Mesenchymal stem cell (in vitro differentiated cells and primary cell): ENCODE results near the gene CYSRT1.

Experiments used
- DNase-seq: peaks from one replicate; pipeline ENCODE4 v3.0.0-alpha.2; 2013
- H2AFZ ChIP-seq: one replicate; pipeline ENCODE4 v1.6.1; 2013; ENCODE audit warnings: low read depth, mild to moderate bottlenecking, control low read depth, inconsistent platforms, low read length, moderate library complexity
- H2AK5ac ChIP-seq: 2 replicates; pipeline ENCODE4 v1.6.1; 2013; ENCODE audit warnings: low read length, moderate library complexity, mild to moderate bottlenecking, inconsistent platforms; ENCODE audit not compliant: severe bottlenecking
- H2BK120ac ChIP-seq: one replicate; pipeline ENCODE4 v1.6.1; 2013; ENCODE audit warnings: low read depth, mild to moderate bottlenecking, inconsistent platforms, low read length, moderate library complexity
- H2BK12ac ChIP-seq, 2 experiments: one replicate each; pipeline ENCODE4 v1.6.1; 2013; ENCODE audit warnings: inconsistent platforms in 2 of 2, low read length in 2 of 2, mild to moderate bottlenecking in 2 of 2, moderate library complexity in 2 of 2, control low read depth in 1 of 2
- H2BK15ac ChIP-seq: one replicate; pipeline ENCODE4 v1.6.1; 2013; ENCODE audit warnings: mild to moderate bottlenecking, low read depth, inconsistent platforms; ENCODE audit not compliant: poor library complexity, severe bottlenecking
- H2BK5ac ChIP-seq: 2 replicates; pipeline ENCODE4 v1.6.1; 2013; ENCODE audit warnings: low read depth, mild to moderate bottlenecking, low read length, control low read depth, inconsistent platforms; ENCODE audit not compliant: poor library complexity, severe bottlenecking
- H3K14ac ChIP-seq, 2 experiments: one replicate each; pipeline ENCODE4 v1.6.1; 2013; ENCODE audit warnings: inconsistent platforms in 2 of 2, low read length in 2 of 2, control low read depth in 1 of 2, mild to moderate bottlenecking in 1 of 2, moderate library complexity in 1 of 2
- H3K18ac ChIP-seq, 2 experiments: one replicate each; pipeline ENCODE4 v1.6.1; 2013; ENCODE audit warnings: inconsistent platforms in 2 of 2, low read length in 2 of 2, control low read depth in 1 of 2, low read depth in 1 of 2, mild to moderate bottlenecking in 1 of 2
- H3K23ac ChIP-seq, 2 experiments: one replicate each; pipeline ENCODE4 v1.6.1; 2013; ENCODE audit warnings: inconsistent platforms in 2 of 2, low read length in 2 of 2, mild to moderate bottlenecking in 2 of 2, moderate library complexity in 2 of 2, control low read depth in 1 of 2
- H3K27ac ChIP-seq: 2 replicates; pipeline ENCODE4 v1.5.1; 2013; ENCODE audit warnings: mild to moderate bottlenecking, moderate library complexity, low read length, control low read depth, inconsistent platforms; ENCODE audit not compliant: poor library complexity, severe bottlenecking
- H3K27me3 ChIP-seq, 2 experiments: 2 replicates each; pipeline versions ENCODE4 v1.6.1 to v1.7.0; 2013; ENCODE audit warnings: low read length in 2 of 2, mild to moderate bottlenecking in 2 of 2, moderate library complexity in 2 of 2, control low read depth in 1 of 2, inconsistent platforms in 1 of 2; ENCODE audit not compliant: control insufficient read depth in 1 of 2, insufficient read depth in 1 of 2
- H3K36me3 ChIP-seq, 2 experiments: 2 replicates each; pipeline versions ENCODE4 v1.6.1 to v1.7.0; 2013; ENCODE audit warnings: low read length in 2 of 2, control low read depth in 1 of 2, inconsistent platforms in 1 of 2, low read depth in 1 of 2, mild to moderate bottlenecking in 1 of 2; ENCODE audit not compliant: insufficient read depth in 2 of 2, control insufficient read depth in 1 of 2
- H3K4ac ChIP-seq, 2 experiments: one replicate each; pipeline ENCODE4 v1.6.1; 2013; ENCODE audit warnings: inconsistent platforms in 2 of 2, low read length in 2 of 2, mild to moderate bottlenecking in 2 of 2, moderate library complexity in 2 of 2, control low read depth in 1 of 2, low read depth in 1 of 2
- H3K4me1 ChIP-seq: 2 replicates; pipeline ENCODE4 v1.6.1; 2013; ENCODE audit warnings: low read depth, low read length, control low read depth; ENCODE audit not compliant: control insufficient read depth, insufficient read depth
- H3K4me2 ChIP-seq: 2 replicates; pipeline ENCODE4 v1.6.1; 2013; ENCODE audit warnings: low read length, mild to moderate bottlenecking, inconsistent platforms; ENCODE audit not compliant: poor library complexity, severe bottlenecking
- H3K4me3 ChIP-seq, 2 experiments: 2 replicates each; pipeline versions ENCODE4 v1.5.1 to v1.7.0; 2013; ENCODE audit warnings: low read length in 2 of 2, mild to moderate bottlenecking in 2 of 2, control low read depth in 1 of 2, low read depth in 1 of 2; ENCODE audit not compliant: insufficient read depth in 1 of 2
- H3K79me1 ChIP-seq: replicated peaks from 2 replicates; pipeline ENCODE4 v1.6.1; 2013; ENCODE audit warnings: mild to moderate bottlenecking, control low read depth, low read length, inconsistent platforms; ENCODE audit not compliant: poor library complexity, severe bottlenecking
- H3K9ac ChIP-seq: 2 replicates; pipeline ENCODE4 v1.7.0; 2013; ENCODE audit warnings: mild to moderate bottlenecking, low read length, moderate library complexity
- H3K9me3 ChIP-seq: 2 replicates; pipeline ENCODE4 v1.7.0; 2013; ENCODE audit warnings: mild to moderate bottlenecking, low read length; ENCODE audit not compliant: control insufficient read depth
- H4K8ac ChIP-seq: one replicate; pipeline ENCODE4 v1.6.1; 2013; ENCODE audit warnings: inconsistent platforms, mild to moderate bottlenecking, low read length, moderate library complexity
- H4K91ac ChIP-seq: one replicate; pipeline ENCODE4 v1.6.1; 2013; ENCODE audit warnings: mild to moderate bottlenecking, low read length, inconsistent platforms
- WGBS: methylation state at CpG from one replicate; pipeline ENCODE4 v1.1.7; 2013; ENCODE audit warnings: mixed read lengths; 5-methylcytosine and 5-hydroxymethylcytosine counted together

Gene CYSRT1

DNA sequence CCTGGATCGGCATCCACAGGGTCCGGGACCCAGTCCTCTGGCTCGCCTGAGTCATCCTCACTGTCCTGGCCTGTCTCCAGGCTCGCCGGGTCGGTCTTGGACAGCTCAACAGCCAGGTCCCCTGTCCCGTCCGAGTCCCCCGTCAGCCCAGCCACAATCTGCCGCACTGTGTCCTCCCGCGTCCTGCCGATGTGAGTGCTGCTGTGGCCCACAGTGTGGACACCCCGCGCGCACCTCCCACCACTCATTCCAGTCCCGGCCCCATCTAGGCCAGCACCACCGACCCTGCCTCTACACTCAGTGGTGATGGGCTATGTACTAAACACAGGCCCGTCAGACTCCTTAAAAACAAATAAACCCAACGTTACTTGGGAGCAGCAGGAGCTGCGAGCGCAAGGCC lies 43.3 kb upstream of the CYSRT1 start:
- H2AFZ ChIP-seq: no peak overlapping the region
- no peak overlapping the region for H3K27ac ChIP-seq
- no peak overlapping the region for H3K9ac ChIP-seq
- H4K91ac ChIP-seq: no peak overlapping the region
- H3K4me3 ChIP-seq: no peak overlapping the region
- H3K4me1 ChIP-seq: peaks cover 15% of the 10 kb centered on the region
- H3K9me3 ChIP-seq: no peaks in the 10 kb centered on the region
- peaks cover 36% of the 10 kb centered on the region for H3K79me1 ChIP-seq
- no peak for DNase-seq
- H3K4ac ChIP-seq: no peak overlapping the region
- H2BK12ac ChIP-seq: no peak overlapping the region
- H4K8ac ChIP-seq: no peak overlapping the region
- H3K27me3 ChIP-seq: no peaks in the 10 kb centered on the region
- H3K4me2 ChIP-seq: no peak overlapping the region
- H3K23ac ChIP-seq: no peak overlapping the region
- no peak overlapping the region for H3K18ac ChIP-seq
- H3K14ac ChIP-seq: no peak overlapping the region
- peaks cover 76 to 96% of the 10 kb centered on the region in 2 experiments for H3K36me3 ChIP-seq
- no peak overlapping the region for H2BK120ac ChIP-seq
- H2BK15ac ChIP-seq: no peak overlapping the region
- WGBS: 97% methylated on average over 22 of the region's 22 CpGs
- no peak overlapping the region for H2AK5ac ChIP-seq
- no peak overlapping the region for H2BK5ac ChIP-seq

DNA sequence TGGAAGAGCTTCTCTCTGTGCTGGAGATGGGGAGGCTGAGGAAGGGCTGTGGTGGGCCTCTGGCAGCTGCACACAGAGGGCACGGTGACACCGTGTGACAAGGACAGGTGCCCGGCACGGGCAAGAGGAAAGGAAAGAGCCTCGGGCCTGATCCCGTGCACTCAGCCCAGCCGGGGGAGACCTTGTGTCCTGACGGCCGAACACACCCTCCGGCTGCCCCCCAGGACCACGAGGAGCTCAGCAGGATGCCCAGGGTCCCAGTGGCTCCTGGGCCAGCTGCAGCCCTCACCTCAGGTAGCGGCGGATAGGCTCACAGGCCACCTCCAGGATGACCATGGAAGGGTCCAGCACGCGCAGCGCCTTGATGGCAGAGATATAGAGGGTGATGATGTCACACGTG lies 42.1 kb upstream of the CYSRT1 start:
- Histone ChIP-seq H3K14ac (no peak overlapping the region), H3K4ac (no peak overlapping the region), H2AFZ (no peak overlapping the region), H3K4me1 (peaks cover 26% of the 10 kb centered on the region), H2BK120ac (no peak overlapping the region), H2BK12ac (no peak overlapping the region), H3K9ac (no peak overlapping the region), H3K79me1 (peaks cover 45% of the 10 kb centered on the region), H3K27ac (no peak overlapping the region), H3K23ac (no peak overlapping the region), H2BK15ac (no peak overlapping the region), H4K8ac (no peak overlapping the region), H4K91ac (no peak overlapping the region), H3K18ac (no peak overlapping the region), H2AK5ac (no peak overlapping the region), H3K4me3 (no peak overlapping the region), H3K4me2 (no peak overlapping the region), H3K27me3 (no peaks in the 10 kb centered on the region), H3K9me3 (no peaks in the 10 kb centered on the region), H2BK5ac (no peak overlapping the region), H3K36me3 (peaks cover 76 to 91% of the 10 kb centered on the region in 2 experiments)
- 95% methylated on average over 17 of the region's 17 CpGs for WGBS
- no peak for DNase-seq

DNA sequence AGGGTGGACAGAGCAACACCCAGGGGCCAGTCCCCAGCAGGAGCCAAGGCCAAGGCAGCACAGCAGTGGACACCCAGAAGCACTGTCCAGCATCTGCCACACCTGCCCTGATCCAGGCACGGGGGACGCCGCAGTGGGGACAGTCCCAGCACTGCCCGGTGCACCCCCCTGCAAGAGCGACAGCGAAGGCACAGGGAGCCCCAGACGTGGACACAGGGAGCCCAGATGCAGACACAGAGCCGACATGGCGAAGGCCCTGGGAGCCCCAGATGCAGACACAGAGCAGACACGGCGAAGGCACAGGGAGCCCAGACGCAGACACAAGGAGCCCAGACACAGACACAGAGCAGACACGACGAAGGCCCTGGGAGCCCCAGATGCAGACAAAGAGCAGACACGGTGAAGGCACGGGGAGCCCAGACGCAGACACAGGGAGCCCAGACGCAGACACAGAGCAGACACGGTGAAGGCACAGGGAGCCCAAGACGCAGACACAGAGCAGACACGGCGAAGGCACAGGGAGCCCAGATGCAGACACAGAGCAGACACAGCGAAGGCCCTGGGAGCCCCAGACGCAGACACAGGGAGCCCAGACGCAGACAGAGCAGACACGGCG lies 40.9 kb upstream of the CYSRT1 start:
- no peaks in the 10 kb centered on the region for H3K27me3 ChIP-seq
- no peak overlapping the region for H4K91ac ChIP-seq
- H3K4me3 ChIP-seq: no peak overlapping the region
- no peak overlapping the region for H3K23ac ChIP-seq
- H2BK120ac ChIP-seq: no peak overlapping the region
- H3K4me2 ChIP-seq: no peak overlapping the region
- no peak for DNase-seq
- no peak overlapping the region for H3K27ac ChIP-seq
- WGBS: 95% methylated on average over 27 of the region's 27 CpGs
- H4K8ac ChIP-seq: no peak overlapping the region
- no peak overlapping the region for H2AK5ac ChIP-seq
- H2BK5ac ChIP-seq: no peak overlapping the region
- H3K4me1 ChIP-seq: peaks cover 20% of the 10 kb centered on the region
- H2AFZ ChIP-seq: no peak overlapping the region
- H3K14ac ChIP-seq: no peak overlapping the region
- H3K18ac ChIP-seq: no peak overlapping the region
- H3K79me1 ChIP-seq: peaks cover 49% of the 10 kb centered on the region
- no peak overlapping the region for H3K4ac ChIP-seq
- no peak overlapping the region for H3K9ac ChIP-seq
- no peaks in the 10 kb centered on the region for H3K9me3 ChIP-seq
- H3K36me3 ChIP-seq: peaks cover 76 to 79% of the 10 kb centered on the region in 2 experiments
- no peak overlapping the region for H2BK15ac ChIP-seq
- H2BK12ac ChIP-seq: no peak overlapping the region

DNA sequence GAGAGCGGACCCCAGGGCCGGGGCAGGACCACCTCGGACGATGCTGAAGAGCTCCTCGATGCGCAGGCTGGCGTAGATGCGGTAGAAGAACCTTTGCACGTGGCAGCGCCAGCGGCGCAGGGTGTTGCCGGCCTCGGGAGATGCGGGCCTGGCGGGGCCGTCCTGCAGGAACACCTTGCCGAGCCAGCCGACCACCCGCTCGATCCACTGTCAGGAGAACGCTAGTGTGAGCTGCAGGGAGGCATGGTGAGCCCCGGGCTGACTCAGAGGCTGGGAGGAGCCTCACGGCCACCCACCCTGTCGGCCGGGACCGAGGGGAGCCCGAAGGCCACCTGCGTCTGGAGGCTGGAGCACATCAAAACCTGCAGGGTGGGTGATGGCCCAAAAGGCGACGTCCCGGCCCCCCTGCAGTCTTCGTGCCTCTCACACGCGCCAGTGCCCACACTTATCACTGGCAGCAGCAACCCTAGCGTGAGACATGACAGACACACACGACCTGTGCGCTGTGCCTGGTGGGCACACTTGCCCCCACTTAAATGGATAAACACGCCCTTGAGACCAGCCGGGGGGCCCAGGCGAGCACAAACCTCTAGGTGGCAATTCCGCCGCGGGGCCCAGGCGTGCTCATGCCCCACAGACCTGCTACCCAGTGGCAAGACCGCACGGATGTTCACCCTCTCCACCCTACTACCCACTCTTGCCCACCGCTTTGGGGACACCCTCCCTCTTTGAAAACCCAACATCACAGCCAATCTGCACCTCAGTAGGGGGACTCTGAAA lies 39.9 kb upstream of the CYSRT1 start:
- H3K4me2 ChIP-seq: no peak overlapping the region
- peaks cover 28% of the 10 kb centered on the region for H3K4me1 ChIP-seq
- no peak overlapping the region for H2AFZ ChIP-seq
- no peaks in the 10 kb centered on the region for H3K27me3 ChIP-seq
- peaks cover 45% of the 10 kb centered on the region for H3K79me1 ChIP-seq
- H3K14ac ChIP-seq: no peak overlapping the region
- H3K9me3 ChIP-seq: no peaks in the 10 kb centered on the region
- H2BK5ac ChIP-seq: no peak overlapping the region
- no peak overlapping the region for H2BK15ac ChIP-seq
- H4K8ac ChIP-seq: no peak overlapping the region
- H3K18ac ChIP-seq: no peak overlapping the region
- H4K91ac ChIP-seq: peak overlapping the region; percentile 20
- no peak overlapping the region for H3K9ac ChIP-seq
- H2BK12ac ChIP-seq: no peak overlapping the region
- H2AK5ac ChIP-seq: no peak overlapping the region
- H2BK120ac ChIP-seq: no peak overlapping the region
- no peak overlapping the region for H3K23ac ChIP-seq
- 98% methylated on average over 46 of the region's 48 CpGs for WGBS
- no peak for DNase-seq
- H3K4ac ChIP-seq: no peak overlapping the region
- peaks cover 73 to 76% of the 10 kb centered on the region in 2 experiments for H3K36me3 ChIP-seq
- H3K27ac ChIP-seq: no peak overlapping the region
- no peak overlapping the region for H3K4me3 ChIP-seq
